ENCODE measurements around the gene MUC4.
"Not testable (repeated sequence)": the region's sequence is repeated elsewhere in the genome, so short reads cannot be mapped to it uniquely, and the experiment has no call there.

- not testable (repeated sequence) for TF ChIP-seq SP1 (IDR thresholded peaks at IDR 0.05; ENCODE audit: low read depth, low read length); BACH1 (IDR thresholded peaks at IDR 0.05; ENCODE audit: borderline replicate concordance); ZNF274 (IDR thresholded peaks at IDR 0.05; ENCODE audit: insufficient read depth, insufficient read length); YY1 (IDR thresholded peaks at IDR 0.05; ENCODE audit: low read depth, low read length); CTCF (IDR thresholded peaks at IDR 0.05 in 2 of 3, conservative IDR thresholded peaks at IDR 0.05 in 1 of 3; ENCODE audit: control insufficient read depth in 2 of 3, extremely low read depth in 1 of 3, insufficient read depth in 1 of 3, low read depth in 3 of 3, low read length in 3 of 3); ATF2 (IDR thresholded peaks at IDR 0.05; ENCODE audit: low read length); TARDBP (IDR thresholded peaks at IDR 0.05; ENCODE audit: borderline replicate concordance); POLR2AphosphoS5 (IDR thresholded peaks at IDR 0.05; ENCODE audit: low read length); POLR2A (IDR thresholded peaks at IDR 0.05; ENCODE audit: low read depth, low read length); EP300 (IDR thresholded peaks at IDR 0.05; ENCODE audit: borderline replicate concordance in 1 of 2, control insufficient read depth in 1 of 2, low read depth in 2 of 2, low read length in 2 of 2); PBX3 (IDR thresholded peaks at IDR 0.05; ENCODE audit: insufficient replicate concordance, low read depth, low read length); JUNB (IDR thresholded peaks at IDR 0.05); CHD2 (IDR thresholded peaks at IDR 0.05; ENCODE audit: borderline replicate concordance, low read depth, low read length)
Observed at GRCh38 chr3:195784031-195784430, 27.7 kb downstream of the MUC4 start.

Measured in GM12878 (cell line).